M059J (cell line): ENCODE measurements around the gene HCFC1. TPM values are rescaled to one million over a fixed set of nuclear protein-coding genes. Genes with fewer than 3 reads are reported as not detected.
A peak's percentile ranks its signal among the peaks of the same experiment; 100 is the strongest.

Source experiments
- DNase-seq: peaks from one replicate; pipeline ENCODE4 v3.0.0-alpha.2; 2012; ENCODE audit warnings: low read depth
- total RNA-seq: library from RNA; depleted of rRNA; stranded (reverse); fragments of >200 nt; shearing (Covaris generic); gene quantifications from 2 replicates; pipeline ENCODE4 v1.2.3, GENCODE V29; 2014; rRNA removed

HCFC1 gene
- total RNA-seq, result 33.9 and 72.3 TPM in 2 replicates

- peak; percentile 92 for DNase-seq
Observed at GRCh38 chrX:153971450-153972367, at the start of gene HCFC1. TSS of gene HCFC1 (minus strand) at chrX:153971818. CDS start at chrX:153970840, 978 bp downstream.

GRCh38 chrX:154021131-154021611 lies 49.6 kb upstream of the HCFC1 start:
- peak; percentile 61 for DNase-seq

GRCh38 chrX:154020536-154021115 lies 49.0 kb upstream of the HCFC1 start:
- DNase-seq, result no peak

GRCh38 chrX:154019633-154020528 lies 48.3 kb upstream of the HCFC1 start, which contains the start of gene IRAK1:
TSS of gene IRAK1 (minus strand) at chrX:154019902. CDS start at chrX:154019812, 90 bp downstream.
- peak; percentile 74 for DNase-seq

GRCh38 chrX:154019061-154019621 lies 47.5 kb upstream of the HCFC1 start:
- DNase-seq, result no peak

GRCh38 chrX:154018518-154019060 lies 47.0 kb upstream of the HCFC1 start:
- no peak for DNase-seq

GRCh38 chrX:154017766-154018517 lies 46.3 kb upstream of the HCFC1 start:
- DNase-seq, result no peak

- DNase-seq, result no peak
Observed at GRCh38 chrX:154016366-154017076, 44.9 kb upstream of the HCFC1 start.

- no peak for DNase-seq
Observed at GRCh38 chrX:154015581-154016264, 44.1 kb upstream of the HCFC1 start.

GRCh38 chrX:154014429-154015380 lies 43.1 kb upstream of the HCFC1 start:
- no peak for DNase-seq

GRCh38 chrX:154013614-154014360 lies 42.2 kb upstream of the HCFC1 start:
- DNase-seq, result peak; percentile 26

- DNase-seq, result no peak
Observed at GRCh38 chrX:154013001-154013421, 41.4 kb upstream of the HCFC1 start.

- no peak for DNase-seq
Observed at GRCh38 chrX:154012336-154012991, 40.8 kb upstream of the HCFC1 start.

GRCh38 chrX:154011376-154012335 lies 40.0 kb upstream of the HCFC1 start:
- DNase-seq, result no peak

GRCh38 chrX:154010330-154011087 lies 38.9 kb upstream of the HCFC1 start:
- DNase-seq, result peak; percentile 26
